ENCODE measurements around the gene SEMA4B.

SEMA4B gene

GRCh38 chr15:90201130-90201943 lies at the start of gene SEMA4B:
Gene SEMA4B, plus strand, starts transcription at chr15:90201330. Its CDS starts 249 bp downstream, at chr15:90201579.
- Histone ChIP-seq H3K4me3 (ENCODE audit: low read depth, low read length) (peak within 1 kb of the TSS; percentile 66), H3K27me3 (replicated peaks) (no peaks in the 10 kb centered on the region), H3K27ac (no peak within 1 kb of the TSS), H3K36me3 (replicated peaks) (no peaks in the 10 kb centered on the region)
- DNase-seq: no peak
- TF ChIP-seq CTCF (IDR thresholded peaks at IDR 0.05; ENCODE audit: low read depth, low read length, missing control alignments): no peak
- in situ Hi-C loops (cut with HindIII; ENCODE audit: low pct_ligation_motif_present, low sequenced_read_pairs): no loop called here

DNA sequence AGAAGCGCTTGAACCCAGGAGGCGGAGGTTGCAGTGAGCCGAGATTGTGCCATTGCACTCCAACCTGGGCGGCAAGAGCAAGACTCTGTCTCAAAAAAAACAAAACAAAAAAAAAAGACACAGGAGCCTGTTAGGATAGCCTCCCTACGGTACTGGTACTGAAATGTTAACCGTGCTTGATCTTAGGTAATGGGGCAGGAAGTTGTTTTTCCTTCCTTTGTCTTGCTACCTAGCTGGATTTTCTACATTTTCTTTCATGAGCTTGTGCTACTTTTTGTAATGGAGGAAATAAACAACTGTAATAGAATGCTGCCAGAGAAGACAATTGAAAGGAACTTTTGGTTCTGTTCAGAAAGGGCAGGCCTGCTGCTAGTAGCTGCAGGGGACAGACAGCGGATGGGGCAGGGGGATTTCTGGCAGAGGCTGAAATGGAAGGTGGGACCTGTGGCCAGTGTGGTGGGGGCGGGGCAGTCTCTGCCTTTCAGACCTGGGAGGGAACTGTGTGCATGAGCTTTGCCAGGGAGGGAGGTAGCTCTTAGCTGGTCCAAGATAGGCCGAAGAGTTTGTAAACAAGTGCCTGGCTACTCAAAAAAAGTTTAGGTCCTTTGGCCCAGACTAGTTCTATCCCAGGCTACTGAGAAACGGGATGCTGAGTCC lies 49.0 kb upstream of the SEMA4B start:
- DNase-seq: no peak
- Histone ChIP-seq H3K36me3 (replicated peaks) (no peaks in the 10 kb centered on the region), H3K4me3 (ENCODE audit: low read depth, low read length) (no peak overlapping the region), H3K27ac (no peak overlapping the region), H3K27me3 (replicated peaks) (no peaks in the 10 kb centered on the region)
- TF ChIP-seq CTCF (IDR thresholded peaks at IDR 0.05; ENCODE audit: low read depth, low read length, missing control alignments): no peak
- in situ Hi-C loops (cut with HindIII; ENCODE audit: low pct_ligation_motif_present, low sequenced_read_pairs): no loop called here

DNA sequence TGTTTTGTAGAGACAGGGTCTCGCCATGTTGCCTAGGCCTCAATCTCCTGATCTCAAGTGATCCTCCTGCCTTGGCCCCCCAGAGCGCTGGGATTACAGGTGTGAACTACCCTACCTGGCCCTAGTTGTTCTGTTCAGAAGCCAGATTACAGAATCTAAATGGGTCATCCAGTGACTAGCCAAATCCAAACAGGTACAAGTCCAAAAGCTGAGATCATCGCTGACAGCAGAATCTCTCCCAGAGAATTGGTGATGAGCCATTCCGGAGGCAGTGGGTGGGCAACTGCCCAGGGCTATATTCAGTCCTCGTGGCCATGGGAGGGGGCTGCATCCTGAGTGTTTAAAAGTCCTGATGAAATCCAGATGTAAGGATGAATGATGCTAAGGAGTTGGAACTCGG lies 47.5 kb upstream of the SEMA4B start:
- no peak for TF ChIP-seq CTCF (IDR thresholded peaks at IDR 0.05; ENCODE audit: low read depth, low read length, missing control alignments)
- Histone ChIP-seq H3K27me3 (replicated peaks) (no peaks in the 10 kb centered on the region), H3K4me3 (ENCODE audit: low read depth, low read length) (no peak overlapping the region), H3K27ac (no peak overlapping the region), H3K36me3 (replicated peaks) (no peaks in the 10 kb centered on the region)
- DNase-seq: no peak
- in situ Hi-C loops (cut with HindIII; ENCODE audit: low pct_ligation_motif_present, low sequenced_read_pairs): no loop called here

DNA sequence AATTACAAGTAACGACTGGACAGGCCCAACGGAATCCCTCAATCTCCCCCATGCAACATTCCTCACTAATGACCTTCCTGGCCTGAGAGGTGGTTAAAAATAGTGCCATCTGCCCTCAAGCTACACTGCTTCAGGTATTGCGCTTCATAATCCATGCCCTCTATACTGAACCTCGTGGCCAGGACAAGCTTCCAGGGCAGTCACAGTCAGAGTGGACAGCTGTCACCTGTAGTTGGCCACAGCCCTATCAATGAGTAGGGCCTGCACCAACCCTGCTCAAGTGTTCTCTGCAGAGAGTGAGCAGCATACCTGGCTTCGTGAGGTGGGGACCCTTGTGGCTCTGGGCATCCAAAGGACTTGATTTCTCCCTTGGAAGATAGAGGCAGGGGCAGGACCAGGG lies 46.9 kb upstream of the SEMA4B start:
- DNase-seq: no peak
- Histone ChIP-seq H3K36me3 (replicated peaks) (no peaks in the 10 kb centered on the region), H3K27me3 (replicated peaks) (no peaks in the 10 kb centered on the region), H3K4me3 (ENCODE audit: low read depth, low read length) (no peak overlapping the region), H3K27ac (no peak overlapping the region)
- in situ Hi-C loops (cut with HindIII; ENCODE audit: low pct_ligation_motif_present, low sequenced_read_pairs): no loop called here
- TF ChIP-seq CTCF (IDR thresholded peaks at IDR 0.05; ENCODE audit: low read depth, low read length, missing control alignments): no peak

DNA sequence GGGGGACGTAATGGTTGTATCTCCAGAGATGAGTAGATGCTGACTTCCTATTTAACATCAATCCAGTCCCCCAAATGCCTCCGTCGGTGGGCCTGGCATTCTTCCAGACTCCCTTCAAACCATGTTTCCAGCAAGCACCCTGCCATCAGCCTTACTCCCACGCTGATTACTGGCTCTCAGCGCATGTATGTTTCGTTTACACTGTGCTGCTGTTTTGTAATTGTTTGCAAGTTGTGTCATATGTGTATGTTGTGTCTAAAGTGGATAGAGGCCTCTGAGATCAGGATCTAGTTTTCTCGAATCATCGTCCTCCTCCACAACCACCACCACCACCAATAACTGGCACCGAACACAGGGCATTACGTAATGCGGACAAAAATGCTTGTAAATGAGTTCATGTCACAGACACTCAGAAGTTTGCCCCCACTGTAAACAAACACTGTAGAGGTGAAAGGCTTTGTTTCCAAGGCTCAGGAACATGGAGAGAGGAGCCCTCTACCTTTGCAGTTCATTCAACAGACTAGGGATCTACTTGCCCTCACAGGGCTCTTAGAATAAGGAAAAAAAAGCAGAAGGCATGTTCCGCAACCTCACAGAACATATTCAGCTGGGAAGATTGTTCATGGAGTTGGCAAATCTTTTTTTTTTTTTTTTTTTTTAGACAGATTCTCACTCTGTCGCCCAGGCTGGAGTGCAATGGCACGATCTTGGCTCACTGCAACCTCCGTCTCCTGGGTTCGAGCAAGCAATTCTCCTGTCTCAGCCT lies 46.1 kb upstream of the SEMA4B start:
- Histone ChIP-seq H3K27me3 (replicated peaks) (no peaks in the 10 kb centered on the region), H3K4me3 (ENCODE audit: low read depth, low read length) (no peak overlapping the region), H3K36me3 (replicated peaks) (no peaks in the 10 kb centered on the region), H3K27ac (no peak overlapping the region)
- TF ChIP-seq CTCF (IDR thresholded peaks at IDR 0.05; ENCODE audit: low read depth, low read length, missing control alignments): no peak
- in situ Hi-C loops (cut with HindIII; ENCODE audit: low pct_ligation_motif_present, low sequenced_read_pairs): no loop called here
- no peak for DNase-seq
